HG03469 (cell line): ENCODE data around the gene KCNJ13.
A peak's percentile ranks its signal among the peaks of the same experiment; 100 is the strongest.

Experiments used
- ATAC-seq: cut with Tn5 transposase; IDR thresholded peaks from one replicate; pipeline ENCODE4 v1.9.1; 2021; ENCODE audit warnings: mild to moderate bottlenecking, moderate library complexity, moderate number of reproducible peaks; ENCODE audit not compliant: unreplicated experiment

Gene KCNJ13

DNA sequence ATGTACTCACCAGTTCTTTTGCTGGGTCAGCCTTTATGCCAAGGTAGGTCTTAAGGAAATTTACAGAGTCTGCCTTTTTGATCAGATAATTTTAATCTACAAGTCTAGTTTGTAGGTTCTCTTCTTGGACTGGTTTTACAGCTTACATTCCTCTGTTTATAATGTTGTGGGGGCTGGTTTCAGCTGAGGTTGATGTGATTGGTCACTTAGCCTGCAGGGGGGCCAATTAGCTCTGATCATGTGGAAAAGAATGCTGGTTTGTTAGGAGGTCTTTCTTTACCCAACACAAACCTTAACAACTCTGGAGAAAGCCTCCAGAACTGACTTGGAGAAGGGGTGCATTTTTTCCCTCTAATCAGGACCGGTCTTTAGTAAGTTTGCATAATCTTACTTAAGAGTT, at the start of gene KCNJ13:
KCNJ13 (minus strand) TSS at position 131 of the 400 bp plus-strand sequence. CDS start 5,203 bp downstream, outside the sequence.
- no peak for ATAC-seq

DNA sequence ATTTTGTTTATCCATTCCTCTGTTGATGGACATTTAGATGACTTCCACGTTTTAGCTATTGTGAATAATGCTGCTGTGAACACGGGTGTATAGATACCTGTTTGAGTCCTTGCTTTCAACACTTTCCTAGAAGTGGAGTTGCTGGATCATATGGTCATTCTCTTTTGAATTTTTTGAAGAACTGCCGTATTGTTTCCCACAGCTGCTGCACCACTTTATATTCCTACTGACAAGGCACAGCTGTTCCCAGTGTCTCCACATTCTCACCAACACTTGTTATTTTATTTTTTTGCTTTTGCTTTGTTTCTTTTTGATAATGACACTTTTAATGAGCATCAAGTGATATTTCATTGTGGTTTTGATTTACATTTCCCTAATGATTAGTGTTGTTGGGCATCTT, 41.4 kb upstream of the KCNJ13 start:
- ATAC-seq = no peak

DNA sequence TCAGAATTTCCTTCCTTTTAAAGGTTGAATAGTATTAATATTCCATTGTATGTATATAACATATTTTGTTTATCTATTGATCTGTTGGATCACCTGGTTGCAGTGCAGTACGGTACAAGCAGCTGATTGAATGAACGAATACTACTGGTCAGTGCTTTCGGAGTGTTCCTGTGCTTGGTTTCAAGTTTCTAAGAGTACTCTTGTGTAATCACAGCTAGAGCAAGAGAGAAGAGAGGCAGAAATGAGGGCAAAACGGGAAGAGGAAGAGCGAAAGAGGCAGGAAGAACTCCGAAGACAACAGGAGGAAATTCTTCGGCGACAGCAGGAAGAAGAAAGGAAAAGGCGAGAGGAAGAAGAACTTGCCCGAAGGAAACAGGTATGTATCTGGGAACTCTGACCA, 40.3 kb upstream of the KCNJ13 start:
- ATAC-seq = no peak

DNA sequence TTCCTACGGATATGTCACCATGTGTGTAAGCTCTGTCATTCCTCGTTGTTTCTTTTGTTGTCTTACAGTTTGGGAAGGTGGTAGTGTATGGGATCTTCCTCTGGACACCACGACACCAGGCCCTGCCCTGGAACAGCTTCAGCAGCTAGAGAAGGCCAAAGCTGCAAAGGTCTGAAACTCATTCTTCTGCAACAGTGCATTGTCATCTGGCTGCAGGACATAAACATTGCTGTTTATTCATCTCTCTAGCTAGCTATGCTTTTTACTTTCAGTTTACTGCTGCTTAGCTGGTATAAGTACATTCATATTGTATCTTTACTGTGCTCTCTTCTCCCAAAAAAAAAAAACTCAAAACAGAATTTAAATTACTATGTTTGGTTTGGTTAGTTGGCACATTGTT, 39.2 kb upstream of the KCNJ13 start:
- ATAC-seq = no peak

DNA sequence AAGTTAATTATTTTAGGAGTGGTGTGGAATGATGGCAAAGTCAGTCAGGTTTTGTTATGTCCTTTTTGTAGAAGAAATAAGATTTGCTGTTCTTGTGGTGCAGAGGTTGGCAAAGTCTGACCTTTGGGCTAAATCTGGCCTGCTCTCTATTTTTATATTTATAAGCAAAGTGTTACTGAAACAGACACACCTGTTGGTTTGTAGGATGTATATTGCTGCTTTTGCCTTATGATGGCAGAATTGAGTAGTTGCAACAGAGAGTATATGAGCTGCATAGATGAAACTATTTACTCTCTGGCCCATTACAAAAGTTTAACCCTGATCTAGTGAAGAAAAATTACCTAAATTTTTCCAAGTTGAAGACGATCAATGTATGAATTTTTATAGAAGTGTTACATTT, 34.1 kb upstream of the KCNJ13 start:
- no peak for ATAC-seq

DNA sequence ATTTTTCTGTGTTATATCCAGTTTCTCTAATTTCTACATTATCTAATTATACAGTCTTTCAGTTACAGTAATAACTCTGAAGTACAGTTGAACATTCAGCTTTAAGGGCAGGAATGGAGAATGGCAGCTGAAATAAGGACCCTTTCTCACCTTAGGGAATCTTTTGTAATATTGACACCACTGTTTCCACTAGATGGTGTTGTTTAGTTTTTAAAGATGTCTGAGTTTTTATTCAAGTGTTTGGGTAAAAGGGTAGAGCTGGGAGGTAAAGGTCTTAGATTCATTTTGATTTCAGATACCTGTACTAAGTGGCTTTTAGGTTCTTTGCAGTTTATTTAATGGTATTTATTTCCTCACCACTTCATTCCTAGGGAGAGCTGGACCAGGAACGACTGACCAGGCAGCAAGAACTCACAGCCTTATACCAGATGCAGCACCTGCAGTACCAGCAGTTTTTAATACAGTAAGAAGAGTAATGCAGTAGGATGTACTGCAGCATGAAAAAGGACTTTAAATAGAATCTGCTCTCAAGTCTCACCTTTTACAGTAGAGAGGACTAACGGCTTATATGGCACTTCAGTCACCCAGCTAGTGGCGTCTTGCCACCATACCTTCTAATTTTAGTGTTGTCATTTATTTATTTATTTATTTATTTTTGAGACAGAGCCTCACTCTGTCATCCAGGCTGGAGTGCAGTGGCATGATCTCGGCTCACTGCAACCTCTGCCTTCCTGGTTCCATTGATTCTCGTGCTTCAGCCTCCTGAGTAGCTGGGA, 33.2 kb upstream of the KCNJ13 start:
- no peak for ATAC-seq

DNA sequence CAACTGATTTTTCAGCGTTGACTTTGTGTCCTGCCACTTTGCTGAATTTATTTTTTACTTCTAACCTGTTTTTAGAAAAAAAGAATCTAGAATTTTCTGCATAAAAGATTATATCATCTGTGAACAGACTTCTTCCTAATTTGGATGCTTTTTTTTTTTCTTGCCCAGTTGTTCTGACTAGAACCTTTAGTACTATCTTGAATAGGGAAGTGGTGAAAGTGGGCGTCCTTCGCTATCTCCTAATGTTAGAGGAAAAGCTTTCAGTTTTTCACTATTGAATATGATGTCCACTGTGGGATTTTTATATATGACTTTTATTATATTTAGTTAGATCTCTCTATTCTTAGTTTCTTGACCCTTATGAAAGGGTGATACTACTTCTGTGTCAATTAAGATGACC, 25.7 kb upstream of the KCNJ13 start:
- ATAC-seq = no peak

DNA sequence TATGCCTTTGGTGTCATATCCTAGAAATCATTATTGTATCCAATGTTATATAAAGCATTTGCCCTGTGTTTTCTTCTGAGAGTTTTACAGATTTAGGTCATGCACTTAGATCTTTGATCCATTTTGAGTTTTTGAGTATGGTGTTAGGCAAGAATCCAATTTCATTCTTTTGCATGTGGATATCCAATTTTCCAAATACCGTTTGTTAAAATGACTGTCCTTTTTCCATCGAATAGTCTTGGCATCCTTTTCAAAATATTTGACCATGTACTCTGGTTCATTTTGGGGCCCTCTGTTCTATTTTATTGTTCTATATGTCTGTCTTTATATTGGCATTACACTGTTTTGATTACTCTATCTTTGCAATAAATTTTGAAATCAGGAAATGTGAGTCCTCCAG, 23.8 kb upstream of the KCNJ13 start:
- no peak for ATAC-seq

DNA sequence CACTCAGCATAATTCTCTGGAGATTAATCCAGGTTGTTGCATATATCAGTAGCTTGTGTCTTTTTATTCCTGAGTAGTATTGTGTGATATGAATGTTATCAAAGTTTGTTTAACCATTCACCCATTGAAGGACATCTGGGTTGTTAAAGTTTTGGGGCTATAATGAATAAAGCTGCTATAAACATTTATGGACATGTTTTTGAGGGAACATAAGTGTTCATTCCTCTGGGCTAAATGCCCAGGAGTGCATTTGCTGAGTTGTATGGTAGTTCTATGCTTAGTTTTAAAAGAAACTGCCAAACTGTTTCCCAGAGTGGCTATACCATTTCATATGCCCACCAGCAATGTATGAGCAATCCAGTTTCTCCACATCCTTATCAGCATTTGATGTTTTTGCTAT, 21.8 kb upstream of the KCNJ13 start:
- no peak for ATAC-seq

DNA sequence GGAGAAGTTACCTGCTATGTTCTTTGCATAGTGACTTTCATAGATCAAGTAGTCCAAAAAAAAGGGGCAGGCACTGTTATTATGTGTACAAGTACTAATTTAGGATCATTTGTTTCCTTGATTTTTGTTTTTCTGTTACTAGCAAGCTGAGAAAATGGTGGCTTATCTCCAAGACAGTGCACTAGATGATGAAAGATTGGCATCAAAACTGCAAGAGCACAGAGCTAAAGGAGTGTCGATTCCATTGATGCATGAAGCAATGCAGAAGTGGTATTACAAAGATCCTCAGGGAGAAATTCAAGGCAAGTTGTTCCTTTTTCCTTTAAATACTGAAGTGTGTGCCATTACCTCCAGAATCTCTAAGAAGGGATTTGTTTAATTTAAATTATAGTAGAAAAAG, 19.6 kb upstream of the KCNJ13 start:
- no peak for ATAC-seq

DNA sequence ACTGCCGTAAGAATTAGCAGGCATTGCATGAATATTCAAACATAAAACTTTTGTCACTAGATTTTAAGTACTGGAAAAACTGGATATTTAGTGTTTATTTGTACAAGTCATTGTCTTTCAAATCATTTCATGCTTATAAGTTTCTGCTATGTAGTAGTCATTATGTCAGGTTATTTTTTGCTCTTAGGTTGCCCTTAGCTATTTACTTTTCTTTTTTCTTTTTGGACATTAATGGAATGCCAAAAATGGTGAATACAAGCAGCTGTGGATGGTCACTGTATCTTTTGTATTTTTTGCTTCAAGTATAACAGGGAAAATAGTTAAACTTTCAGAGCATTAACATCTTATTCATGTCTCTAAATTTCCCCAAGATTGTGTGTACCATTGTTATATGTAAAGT, 18.6 kb upstream of the KCNJ13 start:
- no peak for ATAC-seq

DNA sequence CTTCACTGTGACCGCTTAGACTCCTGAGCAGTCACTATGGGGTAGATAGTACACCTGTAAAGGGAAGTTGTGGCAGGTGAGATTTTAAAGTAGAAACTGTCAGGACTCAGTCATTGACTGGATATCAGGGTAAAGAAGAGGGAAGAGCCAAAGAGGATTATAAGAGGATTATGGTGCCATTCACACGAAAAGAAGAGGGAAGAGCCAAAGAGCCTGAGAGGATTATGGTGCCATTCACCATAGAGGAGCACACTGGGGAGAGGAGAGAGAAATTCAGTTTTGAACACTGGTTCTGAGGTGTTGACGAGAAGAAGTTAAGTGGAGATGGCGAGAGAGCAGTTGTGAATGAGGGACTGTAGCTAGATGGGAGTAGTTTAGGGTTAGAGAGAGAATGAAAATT, 16.9 kb upstream of the KCNJ13 start:
- no peak for ATAC-seq

DNA sequence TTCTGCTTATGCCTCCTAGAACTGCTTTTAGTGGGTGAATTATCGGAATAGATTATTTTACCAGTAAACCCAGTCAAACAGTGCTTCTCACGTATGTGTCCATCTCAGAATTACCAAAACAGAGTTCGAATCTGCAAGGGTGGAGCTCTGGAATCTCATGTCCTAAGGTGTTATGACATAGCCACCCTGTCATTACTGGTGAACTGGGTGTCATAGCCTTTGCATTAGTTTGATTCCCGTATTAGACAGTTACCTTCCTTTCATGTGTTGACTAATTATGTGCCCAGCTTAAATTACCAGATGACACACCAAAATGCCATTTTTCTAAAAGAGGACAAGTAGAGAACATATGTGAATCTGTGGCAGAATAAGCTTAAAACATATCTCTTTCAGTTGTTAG, 15.2 kb upstream of the KCNJ13 start:
- ATAC-seq = no peak

DNA sequence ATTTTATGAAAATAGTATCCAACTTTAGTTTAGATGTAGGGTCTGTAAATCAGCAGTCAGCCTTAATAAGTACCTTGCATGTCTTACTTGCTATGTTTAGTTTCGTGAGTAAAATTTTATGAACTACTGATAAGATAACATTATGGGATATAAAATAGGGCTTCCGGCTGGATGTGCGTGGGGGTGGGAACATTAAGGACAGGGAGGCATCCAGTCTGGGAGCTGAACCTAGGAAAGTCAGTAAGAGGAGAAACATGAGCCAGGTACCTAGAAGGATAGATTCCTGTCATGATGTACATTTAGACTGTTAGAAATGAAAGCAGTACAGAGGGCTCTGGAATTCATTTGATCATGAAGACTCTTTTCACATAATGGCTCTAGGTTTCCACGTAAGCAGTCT, 12.7 kb upstream of the KCNJ13 start:
- ATAC-seq = no peak

DNA sequence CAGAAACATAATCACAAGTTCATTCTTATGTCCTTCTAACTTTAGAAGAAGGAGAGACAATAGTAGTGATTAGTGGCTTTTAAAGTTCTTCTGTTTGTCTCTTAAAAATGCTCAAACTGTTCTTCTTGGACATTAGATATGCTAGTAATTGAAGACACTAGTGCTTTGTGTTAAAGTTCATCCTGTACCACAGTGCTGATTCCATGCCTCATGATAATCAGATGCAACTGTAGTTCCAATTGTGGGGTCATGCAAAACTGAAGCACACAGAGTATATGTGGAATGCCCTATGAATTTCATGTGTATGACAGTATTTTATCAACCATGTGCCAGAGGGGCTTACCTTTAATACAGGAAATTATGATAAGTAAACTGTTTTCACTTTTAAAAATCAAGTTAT, 11.4 kb upstream of the KCNJ13 start:
- no peak for ATAC-seq

DNA sequence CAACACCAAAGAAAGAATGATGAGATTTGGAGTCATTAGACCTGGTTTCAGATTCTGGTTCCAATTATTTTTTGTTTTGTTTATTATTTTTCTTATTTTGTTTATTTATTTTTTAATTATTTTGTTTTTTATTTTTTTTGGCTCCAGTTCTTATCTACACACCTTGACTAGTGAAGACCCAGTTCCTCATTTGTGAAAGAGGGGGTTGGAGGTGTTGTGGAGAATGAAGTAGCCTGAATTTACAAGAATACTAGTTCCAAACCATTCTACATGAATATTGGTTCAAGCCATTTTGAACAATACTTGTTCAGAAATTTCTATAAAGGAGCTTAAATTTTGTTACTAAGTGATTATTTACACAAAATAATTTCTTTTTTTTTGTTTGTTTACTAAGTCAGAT, 6.9 kb upstream of the KCNJ13 start:
- ATAC-seq = no peak

DNA sequence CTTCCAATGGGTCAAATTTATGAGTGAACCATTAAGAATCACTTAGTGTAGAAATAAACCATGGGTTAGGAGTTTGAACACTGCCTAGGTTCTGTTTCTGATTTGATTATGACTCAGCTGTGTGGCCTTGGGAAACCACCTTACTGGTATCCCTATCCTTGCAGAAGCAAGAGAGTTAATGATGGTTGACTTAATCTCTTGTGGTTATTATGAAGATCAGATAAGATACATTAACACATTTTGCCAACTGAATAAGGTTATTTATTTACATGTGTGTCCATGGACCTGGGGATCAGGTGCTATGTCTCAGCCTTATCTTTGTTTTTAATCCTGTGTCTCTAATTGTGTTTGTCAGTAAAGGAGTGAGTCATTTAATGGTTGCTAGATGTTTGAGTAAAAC, 5.4 kb upstream of the KCNJ13 start:
- ATAC-seq = peak; percentile 87

DNA sequence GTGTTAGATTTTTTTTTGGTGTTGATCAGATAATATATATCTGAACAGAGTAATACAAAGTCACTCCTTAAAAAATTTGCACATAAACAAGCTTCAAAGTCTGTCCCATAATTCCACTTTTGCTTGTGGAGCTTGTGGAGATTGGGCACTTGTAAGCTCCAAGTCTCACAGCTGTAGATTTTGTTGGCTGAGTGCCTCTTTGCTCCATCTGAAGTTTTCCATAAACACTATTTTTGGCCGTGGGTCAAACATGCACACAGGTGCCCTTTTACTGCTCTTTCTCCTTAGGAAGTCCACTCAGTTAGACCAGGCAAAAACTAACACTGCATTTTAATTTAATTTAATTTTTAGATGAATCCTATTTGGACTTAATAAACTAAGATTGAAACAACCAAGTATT, 3.6 kb upstream of the KCNJ13 start:
- no peak for ATAC-seq

DNA sequence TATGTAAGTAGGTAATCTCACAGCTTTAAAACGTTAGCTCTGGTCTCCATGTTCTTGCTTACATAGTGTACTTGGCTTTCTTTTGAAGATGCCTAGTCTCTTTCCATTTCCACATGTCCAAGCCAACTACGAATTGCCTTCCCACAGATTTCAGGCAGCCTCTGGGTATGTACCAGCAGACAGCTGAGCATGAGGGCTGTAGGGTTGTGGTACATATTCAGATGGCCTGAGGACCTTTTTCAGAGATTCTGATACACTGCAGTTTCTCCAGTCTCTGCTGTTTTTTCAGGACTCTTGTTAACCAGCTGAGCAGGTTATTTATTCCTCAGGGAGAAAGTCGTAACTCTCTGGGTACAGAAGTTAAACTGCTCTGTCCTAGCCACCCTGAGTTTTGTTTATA, 3.1 kb upstream of the KCNJ13 start:
- ATAC-seq = no peak

DNA sequence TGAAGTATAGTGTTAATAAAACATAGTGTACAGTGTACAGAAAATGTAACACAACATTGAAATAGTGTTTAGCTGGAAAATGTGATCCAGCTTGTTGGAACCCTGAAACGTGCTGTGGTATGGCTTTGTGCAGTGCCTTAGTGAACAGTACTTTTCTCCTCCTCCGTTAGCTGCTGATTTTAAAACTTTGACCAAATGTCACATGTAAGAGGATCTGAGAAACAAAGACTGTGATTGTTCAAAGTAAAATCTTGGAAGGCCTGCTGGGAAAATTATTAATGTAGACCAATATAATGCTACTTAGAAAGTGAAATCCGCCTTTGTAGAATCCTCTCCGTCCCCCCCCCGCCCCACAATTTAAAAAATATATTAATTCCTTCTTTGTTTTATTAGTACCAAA, 911 bp upstream of the KCNJ13 start:
- no peak for ATAC-seq

DNA sequence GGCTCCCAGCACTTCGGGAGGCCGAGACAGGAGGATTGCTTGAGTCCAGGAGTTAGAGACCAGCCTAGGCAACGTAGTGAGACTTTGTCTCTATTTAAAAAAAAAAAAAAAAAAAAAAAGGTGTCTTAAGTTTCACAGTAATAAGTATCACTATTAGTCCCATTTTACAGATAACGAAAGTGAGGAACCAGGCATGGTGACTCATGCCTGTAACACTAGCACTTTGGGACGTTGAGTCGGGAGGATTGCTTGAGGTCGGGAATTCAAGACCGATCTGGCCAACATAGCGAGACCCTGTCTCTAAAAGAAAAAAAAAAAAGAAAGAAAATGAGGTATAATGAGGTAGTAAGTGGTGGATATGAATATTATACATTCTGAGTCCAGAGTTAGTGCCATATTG, 2.5 kb downstream of the KCNJ13 start:
- ATAC-seq = no peak

DNA sequence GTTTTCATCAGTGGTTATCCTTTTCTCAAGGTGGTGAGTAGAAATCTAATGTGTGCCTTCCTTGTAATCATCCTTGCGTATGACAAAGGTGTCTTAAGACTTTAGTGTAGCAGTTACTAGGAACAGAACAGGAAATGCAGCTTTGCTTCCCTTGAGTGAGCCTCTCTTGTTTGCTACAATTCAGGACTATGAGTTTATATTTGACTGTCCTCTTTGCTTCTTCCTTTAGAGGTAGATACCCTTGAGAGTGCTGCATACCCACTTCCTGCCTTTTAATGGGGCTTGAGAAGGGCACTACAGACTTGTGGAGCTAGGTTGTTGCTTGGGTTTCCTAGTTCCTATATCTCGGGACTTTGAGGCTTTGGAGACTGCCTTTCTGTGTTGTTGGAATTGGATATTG, 3.8 kb downstream of the KCNJ13 start:
- no peak for ATAC-seq

DNA sequence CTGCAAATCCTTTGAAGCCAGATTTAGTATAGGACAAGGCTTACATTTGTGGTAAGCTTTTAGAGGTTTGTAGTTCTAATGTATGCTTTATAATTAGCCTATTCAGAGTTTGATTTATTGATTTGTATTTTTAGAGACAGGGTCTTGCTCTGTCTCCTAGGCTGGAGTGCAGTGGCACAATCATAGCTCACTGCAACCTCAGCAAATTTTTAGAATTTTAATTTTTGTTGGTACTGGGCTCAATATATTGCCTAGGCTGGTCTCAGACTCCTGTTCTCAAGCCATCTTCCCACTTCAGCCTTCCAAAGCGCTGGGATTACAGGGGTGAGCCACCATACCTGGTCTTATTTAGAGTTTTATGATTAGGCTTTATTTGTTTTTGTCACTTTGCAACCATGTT, 4.5 kb downstream of the KCNJ13 start:
- no peak for ATAC-seq
